Astrocyte of the spinal cord (primary cell): ENCODE results near the gene TMEM223.
A peak's percentile ranks its signal among the peaks of the same experiment; 100 is the strongest.

Source experiments
- DNase-seq: peaks from one replicate; pipeline ENCODE4 v3.0.0; 2011; ENCODE audit warnings: low read depth, low spot score
- H3K4me3 ChIP-seq: 2 replicates; pipeline ENCODE4 v1.5.1; 2011; ENCODE audit warnings: low read depth, mild to moderate bottlenecking, low read length, moderate library complexity
- in situ Hi-C: cut with HindIII; loops from 2 replicates; pipeline ENCODE4 v1.10.0; 2017; ENCODE audit warnings: low sequenced_read_pairs
- TF ChIP-seq, protein P1 (sequence below): IDR thresholded peaks from 2 replicates; pipeline ENCODE4 v1.5.1; 2012; ENCODE audit warnings: low read depth, mild to moderate bottlenecking, low read length, inconsistent platforms

Gene TMEM223

DNA sequence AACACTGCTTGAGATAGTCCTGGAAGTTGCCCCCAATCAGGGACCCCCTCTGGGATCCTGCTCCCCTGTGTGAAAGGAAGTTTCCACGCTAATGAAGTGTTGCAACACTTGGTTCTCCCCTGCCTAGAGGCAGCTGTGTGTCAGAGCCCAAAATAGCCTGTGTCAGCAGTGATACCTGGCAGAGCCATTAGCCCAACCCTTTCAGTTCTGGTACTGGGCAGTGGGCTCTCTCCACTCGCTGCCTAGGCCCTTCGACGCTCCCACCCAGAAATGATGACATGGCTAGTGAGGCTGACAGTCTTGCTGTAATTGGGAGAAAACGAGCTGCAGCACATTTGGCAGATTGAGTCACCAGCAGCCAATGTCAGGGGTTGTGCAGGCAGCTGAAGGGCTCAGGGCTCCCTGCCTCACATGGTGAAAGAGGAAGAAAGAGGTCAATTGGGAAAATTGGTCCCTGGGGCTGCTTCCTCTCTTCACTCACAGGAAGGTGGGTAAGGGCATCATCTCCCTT, 14.9 kb upstream of the TMEM223 start:
- in situ Hi-C loops: no loop called here
- DNase-seq: peak; percentile 14
- TF ChIP-seq, protein P1, sequence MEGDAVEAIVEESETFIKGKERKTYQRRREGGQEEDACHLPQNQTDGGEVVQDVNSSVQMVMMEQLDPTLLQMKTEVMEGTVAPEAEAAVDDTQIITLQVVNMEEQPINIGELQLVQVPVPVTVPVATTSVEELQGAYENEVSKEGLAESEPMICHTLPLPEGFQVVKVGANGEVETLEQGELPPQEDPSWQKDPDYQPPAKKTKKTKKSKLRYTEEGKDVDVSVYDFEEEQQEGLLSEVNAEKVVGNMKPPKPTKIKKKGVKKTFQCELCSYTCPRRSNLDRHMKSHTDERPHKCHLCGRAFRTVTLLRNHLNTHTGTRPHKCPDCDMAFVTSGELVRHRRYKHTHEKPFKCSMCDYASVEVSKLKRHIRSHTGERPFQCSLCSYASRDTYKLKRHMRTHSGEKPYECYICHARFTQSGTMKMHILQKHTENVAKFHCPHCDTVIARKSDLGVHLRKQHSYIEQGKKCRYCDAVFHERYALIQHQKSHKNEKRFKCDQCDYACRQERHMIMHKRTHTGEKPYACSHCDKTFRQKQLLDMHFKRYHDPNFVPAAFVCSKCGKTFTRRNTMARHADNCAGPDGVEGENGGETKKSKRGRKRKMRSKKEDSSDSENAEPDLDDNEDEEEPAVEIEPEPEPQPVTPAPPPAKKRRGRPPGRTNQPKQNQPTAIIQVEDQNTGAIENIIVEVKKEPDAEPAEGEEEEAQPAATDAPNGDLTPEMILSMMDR: no peak
- no peak overlapping the region for H3K4me3 ChIP-seq

DNA sequence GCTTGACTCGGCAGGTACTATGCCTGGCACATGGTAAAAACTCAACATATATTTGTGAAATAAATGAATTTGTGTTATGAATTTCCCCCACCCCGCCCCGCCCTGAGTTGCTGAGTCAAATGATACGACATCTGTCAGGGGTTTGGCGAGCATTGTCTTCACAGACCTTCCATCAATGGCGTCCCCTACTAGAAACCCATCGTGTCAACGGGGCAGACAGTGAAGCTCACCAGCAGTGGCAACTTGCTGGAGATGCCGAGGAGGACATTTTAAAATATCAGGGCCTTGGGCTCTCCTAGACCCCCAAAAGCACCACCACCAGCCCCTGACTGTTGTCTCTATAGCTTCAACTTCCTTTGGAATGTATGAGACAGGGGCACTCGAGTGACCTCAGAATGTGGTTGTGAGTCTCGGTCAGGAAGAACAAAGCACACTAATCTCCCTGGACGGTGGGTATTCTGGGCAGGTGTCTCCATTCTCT, 14.2 kb upstream of the TMEM223 start:
- TF ChIP-seq, protein P1: no peak
- in situ Hi-C loops: no loop called here
- DNase-seq: peak; percentile 17
- peak overlapping the region; percentile 94 for H3K4me3 ChIP-seq

DNA sequence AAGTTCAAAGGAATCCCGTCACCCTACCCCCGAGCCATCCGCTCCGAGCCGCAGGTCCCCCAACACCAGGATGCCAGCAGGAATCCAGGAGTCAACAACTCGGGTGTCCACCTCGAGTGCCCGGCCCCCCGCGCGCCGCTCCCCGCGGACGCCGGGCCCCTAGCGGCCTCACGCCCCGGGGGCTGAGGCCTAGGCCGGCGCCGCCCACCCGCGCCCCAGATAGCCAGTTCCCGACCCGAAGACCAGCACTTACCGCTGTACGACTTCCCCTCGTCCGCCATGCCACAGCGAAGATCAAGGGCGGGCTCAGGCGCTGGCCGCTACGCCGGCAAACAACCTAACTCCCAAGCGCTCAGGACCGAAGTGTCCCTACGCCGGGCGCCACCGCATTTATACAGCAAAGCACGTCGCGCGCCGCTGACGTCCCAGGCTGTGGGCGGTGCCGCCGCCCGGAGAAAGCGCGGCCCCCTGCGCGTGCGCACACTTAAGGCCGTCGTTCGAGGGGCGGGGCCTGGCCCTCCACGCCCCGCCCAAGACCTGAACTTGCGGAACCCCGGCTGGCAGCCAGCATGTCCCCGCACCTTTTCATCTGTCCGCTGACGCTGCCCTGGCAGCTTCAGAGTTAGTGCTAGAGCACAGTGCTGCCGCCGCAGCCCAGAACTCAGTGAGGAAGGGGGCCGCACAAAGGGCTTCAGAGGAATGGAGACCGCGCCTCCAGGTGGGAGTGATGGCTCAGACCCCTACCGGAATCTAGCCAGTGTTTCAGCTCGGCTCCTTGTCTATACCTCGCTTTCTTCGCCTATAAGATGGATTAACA, 13.5 kb upstream of the TMEM223 start, which contains the start of gene NXF1:
NXF1 (minus strand) TSS at position 365 of the 817 bp plus-strand sequence; CDS start at position 281, 84 bp downstream.
- DNase-seq: peak; percentile 97
- peak within 1 kb of the TSS; percentile 94 for H3K4me3 ChIP-seq
- in situ Hi-C loops: no loop called here
- TF ChIP-seq, protein P1: peak; percentile 23

DNA sequence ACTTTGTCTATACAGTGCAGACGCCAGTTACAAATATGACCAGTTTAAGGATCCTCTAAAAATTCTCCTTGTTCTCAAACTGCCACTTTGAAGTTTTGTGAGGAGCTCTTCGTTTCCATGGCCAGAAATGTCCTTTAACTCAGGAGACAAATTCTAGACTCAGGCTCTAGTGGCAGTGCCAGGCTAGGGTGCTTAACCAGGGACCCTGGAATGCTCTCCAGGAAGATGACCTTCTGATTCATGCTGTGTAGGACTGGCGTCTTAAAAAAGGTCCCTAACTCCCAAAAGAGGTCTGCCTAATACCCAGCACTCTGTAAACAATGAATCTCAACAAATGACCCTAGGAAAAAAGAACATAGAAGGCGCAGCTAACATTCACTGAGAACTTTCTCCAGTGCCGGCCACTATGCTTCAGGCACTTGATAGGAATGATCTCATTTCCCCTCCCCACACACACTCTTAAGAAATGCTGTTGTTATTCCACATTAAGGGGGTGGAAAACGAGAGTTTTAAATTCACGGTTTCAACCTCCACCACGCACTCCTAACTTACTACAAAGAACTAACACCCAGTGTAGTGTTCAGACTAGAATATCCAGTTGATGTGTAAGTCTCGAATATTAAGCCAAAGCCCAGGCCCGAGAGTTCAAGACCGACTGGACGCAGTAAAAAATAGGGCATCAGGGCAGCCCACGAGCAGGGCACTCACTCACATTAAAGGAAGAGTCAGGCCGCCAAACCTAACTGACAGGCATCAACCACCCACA, 12.7 kb upstream of the TMEM223 start:
- peak overlapping the region; percentile 94 for H3K4me3 ChIP-seq
- TF ChIP-seq, protein P1: no peak
- peak; percentile 51 for DNase-seq
- in situ Hi-C loops: no loop called here

DNA sequence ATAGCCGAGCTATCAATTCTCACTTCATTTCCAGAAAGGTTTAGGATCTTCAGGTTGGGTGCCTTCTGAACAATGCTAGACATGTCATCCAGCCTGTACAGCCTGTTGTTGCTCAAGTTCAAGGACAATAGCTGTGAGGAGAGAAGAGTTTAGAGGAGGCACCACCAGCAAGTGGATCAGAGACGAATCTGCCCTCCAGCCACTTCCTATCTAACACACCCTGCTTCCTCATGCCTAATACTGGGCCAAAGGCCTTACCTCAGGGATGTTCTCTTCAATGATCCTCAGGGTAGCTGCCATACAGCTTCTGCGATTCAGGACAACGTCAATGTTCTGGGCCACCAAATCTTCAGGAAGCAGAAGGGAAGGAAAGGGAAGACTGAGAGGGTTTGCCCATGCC, 9.3 kb upstream of the TMEM223 start:
- TF ChIP-seq, protein P1: no peak
- in situ Hi-C loops: no loop called here
- no peak for DNase-seq
- no peak overlapping the region for H3K4me3 ChIP-seq

DNA sequence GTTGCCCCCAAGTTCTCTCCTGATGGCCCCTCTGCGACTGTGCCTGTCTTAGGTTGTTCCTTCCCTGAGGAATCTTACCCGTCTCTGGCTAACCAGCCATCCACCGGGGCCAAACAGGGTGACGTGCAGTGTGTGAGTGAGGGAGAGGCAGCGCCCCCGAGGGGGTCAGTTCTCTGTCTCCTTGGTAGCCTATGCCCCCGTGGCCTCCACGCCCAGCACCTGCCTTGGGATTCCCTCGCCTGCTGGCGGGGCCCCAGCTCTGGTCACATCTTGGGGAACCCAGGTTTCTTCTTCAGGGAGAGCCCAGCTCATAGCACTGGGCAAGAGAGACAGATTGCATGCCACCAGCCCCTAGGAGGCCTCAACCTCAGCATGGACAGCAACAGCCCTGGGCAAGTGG, 7.7 kb upstream of the TMEM223 start:
- TF ChIP-seq, protein P1: no peak
- no peak for DNase-seq
- in situ Hi-C loops: no loop called here
- H3K4me3 ChIP-seq: no peak overlapping the region
